DND-41 (cell line): ENCODE measurements around the gene PHF2.

Experiments
- CTCF ChIP-seq: IDR thresholded peaks from 2 replicates; pipeline ENCODE4 v1.5.1; 2012; ENCODE audit warnings: borderline replicate concordance, low read length, moderate library complexity, mild to moderate bottlenecking; ENCODE audit not compliant: poor library complexity, severe bottlenecking; ENCODE audit errors: extremely low read depth
- EZH2 ChIP-seq: IDR thresholded peaks from 3 replicates; pipeline ENCODE4 v1.6.1; 2012; ENCODE audit warnings: borderline replicate concordance, low read depth, mild to moderate bottlenecking, moderate library complexity, low read length, inconsistent platforms; ENCODE audit not compliant: severe bottlenecking

GRCh38 chr9:93580654-93581380 is 4.4 kb downstream of the PHF2 start:
- no peak for TF ChIP-seq CTCF
- TF ChIP-seq EZH2 = no peak
